Prostate gland (tissue), 2 donors: Measurements from ENCODE around the gene GADD45G. TPM values are rescaled to one million over a fixed set of nuclear protein-coding genes. Genes with fewer than 3 reads are reported as not detected.
A peak's percentile ranks its signal among the peaks of the same experiment; 100 is the strongest.

Source experiments
- DNase-seq: peaks from one replicate; pipeline ENCODE4 v3.0.0-alpha.2; 2019; ENCODE audit warnings: low spot score
- H3K27ac ChIP-seq, 2 donors: fragments of 200-600 bp; sonication (generic); 2 replicates each; pipeline ENCODE4 v1.5.1; 2017 to 2019
- H3K27me3 ChIP-seq: fragments of 200-600 bp; sonication (generic); replicated peaks from 2 replicates; pipeline ENCODE4 v1.5.1; 2019; ENCODE audit not compliant: insufficient read depth
- H3K36me3 ChIP-seq, 2 donors: fragments of 200-600 bp; sonication (generic); 1 replicate in 1 of 2; 2 replicates in 1 of 2; pipeline versions ENCODE4 v1.5.1 to v1.8.1; 2017 to 2019
- H3K4me1 ChIP-seq: fragments of 200-600 bp; sonication (generic); replicated peaks from 2 replicates; pipeline ENCODE4 v1.5.1; 2019
- H3K4me3 ChIP-seq, 2 donors: fragments of 200-600 bp; sonication (generic); 2 replicates each; pipeline ENCODE4 v1.5.1; 2017 to 2019
- H3K9me3 ChIP-seq: fragments of 200-600 bp; sonication (generic); 2 replicates; pipeline ENCODE4 v1.5.1; 2017
- CTCF ChIP-seq, 4 experiments: fragments of 200-600 bp in 2 of 4; fragments of 450-650 bp in 2 of 4; sonication (generic) in 2 of 4; IDR thresholded peaks; 1 replicate in 3 of 4; 2 replicates in 1 of 4; pipeline ENCODE4 v1.5.1; 2016 to 2019; ENCODE audit warnings: antibody characterized with exemption in 4 of 4, mild to moderate bottlenecking in 2 of 4, moderate library complexity in 2 of 4
- POLR2A ChIP-seq: fragments of 450-650 bp; IDR thresholded peaks from one replicate; pipeline ENCODE4 v1.6.1; 2016; ENCODE audit warnings: antibody characterized with exemption, mild to moderate bottlenecking
- POLR2AphosphoS5 ChIP-seq: sonication (generic); formaldehyde crosslinking; IDR thresholded peaks from one replicate; pipeline ENCODE4 v1.6.1; 2017; ENCODE audit warnings: antibody characterized with exemption
- WGBS: methylation state at CpG from one replicate; pipeline ENCODE4 v1.1.5; 2018; 5-methylcytosine and 5-hydroxymethylcytosine counted together
- intact Hi-C: fragments of 100-400 bp; cut with DNase I; formaldehyde crosslinking; loops from one replicate; pipeline ENCODE4 v1.14.2; 2022
- total RNA-seq, 2 donors: library from RNA; depleted of rRNA; stranded (reverse); fragments of >200 nt; gene quantifications; one replicate each; pipeline ENCODE4 v1.1.0, GENCODE V29; 2016

GADD45G gene
- total RNA-seq, 2 donors from 2014 or later, result 28.4 to 88.5 TPM

- Histone ChIP-seq H3K36me3 (no peaks in the 10 kb centered on the region), H3K4me3 (no peak overlapping the region), H3K4me1 (peaks cover 2% of the 10 kb centered on the region), H3K9me3 (no peaks in the 10 kb centered on the region), H3K27me3 (no peaks in the 10 kb centered on the region), H3K27ac (no peak overlapping the region)
- WGBS, result 52% methylated on average over 13 of the region's 13 CpGs
- TF ChIP-seq CTCF (IDR thresholded peaks at IDR 0.05) (no peak), POLR2AphosphoS5 (no peak), POLR2A (no peak)
- intact Hi-C loops, result loop anchor here (10.0 kb wide), 1 partner anchor 1162 kb away; no protein-coding TSS in a partner anchor
- DNase-seq, result no peak
Observed at GRCh38 chr9:89592963-89593726, 11.7 kb upstream of the GADD45G start.

- Histone ChIP-seq H3K9me3 (no peaks in the 10 kb centered on the region), H3K4me1 (peaks cover 2% of the 10 kb centered on the region), H3K4me3 (no peak overlapping the region), H3K27ac (no peak overlapping the region), H3K27me3 (no peaks in the 10 kb centered on the region), H3K36me3 (no peaks in the 10 kb centered on the region)
- WGBS, result 59% methylated on average over 14 of the region's 14 CpGs
- no peak for TF ChIP-seq POLR2AphosphoS5
- TF ChIP-seq CTCF (IDR thresholded peaks at IDR 0.05), result peak in 3 of 4 experiments; percentile 31 to 54 (median 34)
- intact Hi-C loops, result loop anchor here (10.0 kb wide), 1 partner anchor 1161 kb away; no protein-coding TSS in a partner anchor
- no peak for DNase-seq
Observed at GRCh38 chr9:89593727-89594427, 10.9 kb upstream of the GADD45G start.

- intact Hi-C loops, result loop anchor here (5.0 to 10.0 kb wide), 2 partner anchors 1160 to 1277 kb away; no protein-coding TSS in a partner anchor
- H3K4me3 ChIP-seq, result no peak overlapping the region
- peaks cover 2% of the 10 kb centered on the region for H3K4me1 ChIP-seq
- H3K9me3 ChIP-seq, result no peaks in the 10 kb centered on the region
- 96% methylated on average over 8 of the region's 8 CpGs for WGBS
- no peak for DNase-seq
- H3K27me3 ChIP-seq, result no peaks in the 10 kb centered on the region
- TF ChIP-seq POLR2AphosphoS5 (no peak), POLR2A (no peak)
- H3K27ac ChIP-seq, result no peak overlapping the region
- no peaks in the 10 kb centered on the region for H3K36me3 ChIP-seq
Observed at GRCh38 chr9:89594811-89595550, 9.8 kb upstream of the GADD45G start.

GRCh38 chr9:89595646-89596045 is 9.2 kb upstream of the GADD45G start:
- Histone ChIP-seq H3K27ac (no peak overlapping the region), H3K27me3 (no peaks in the 10 kb centered on the region), H3K36me3 (no peaks in the 10 kb centered on the region), H3K4me1 (peaks cover 2% of the 10 kb centered on the region), H3K4me3 (no peak overlapping the region), H3K9me3 (no peaks in the 10 kb centered on the region)
- intact Hi-C loops, result loop anchor here (5.0 to 10.0 kb wide), 2 partner anchors 1159 to 1277 kb away; no protein-coding TSS in a partner anchor
- WGBS, result 86% methylated on average over 3 of the region's 3 CpGs
- no peak for DNase-seq
- no peak for TF ChIP-seq POLR2A
- no peak for TF ChIP-seq POLR2AphosphoS5
- no peak for TF ChIP-seq CTCF (IDR thresholded peaks at IDR 0.05)
